DOHH2 (cell line): ENCODE measurements around the gene FGF1.

Experiments used
- EZH2phosphoT487 ChIP-seq: fragments of 200-600 bp; sonication (generic); IDR thresholded peaks from 2 replicates; pipeline ENCODE4 v1.6.1; 2017; ENCODE audit warnings: borderline replicate concordance, mild to moderate bottlenecking, antibody characterized with exemption, low read length, moderate library complexity, mixed read lengths
- TF ChIP-seq, protein P1 (sequence below): fragments of 200-600 bp; sonication (generic); IDR thresholded peaks from one replicate; pipeline ENCODE4 v1.5.1; 2014; ENCODE audit warnings: antibody characterized with exemption, mild to moderate bottlenecking, low read depth, low read length; ENCODE audit not compliant: poor library complexity, severe bottlenecking

DNA sequence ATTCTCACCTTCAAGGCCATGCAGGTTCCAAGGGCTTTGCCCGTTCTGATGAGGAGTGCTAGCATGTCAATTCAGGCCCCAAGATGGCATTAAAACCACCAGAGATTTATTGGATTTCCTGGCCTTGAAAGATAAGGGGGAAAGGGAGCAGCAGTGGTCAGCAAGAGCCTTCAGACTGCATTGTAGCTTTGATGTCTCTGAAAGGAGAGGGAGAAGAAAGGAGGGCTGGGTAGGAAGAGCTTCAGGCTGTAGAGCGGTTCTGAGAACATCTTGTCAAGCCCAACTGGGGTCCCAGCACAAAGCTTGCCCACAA lies 41.8 kb upstream of the FGF1 start:
- TF ChIP-seq, protein P1, sequence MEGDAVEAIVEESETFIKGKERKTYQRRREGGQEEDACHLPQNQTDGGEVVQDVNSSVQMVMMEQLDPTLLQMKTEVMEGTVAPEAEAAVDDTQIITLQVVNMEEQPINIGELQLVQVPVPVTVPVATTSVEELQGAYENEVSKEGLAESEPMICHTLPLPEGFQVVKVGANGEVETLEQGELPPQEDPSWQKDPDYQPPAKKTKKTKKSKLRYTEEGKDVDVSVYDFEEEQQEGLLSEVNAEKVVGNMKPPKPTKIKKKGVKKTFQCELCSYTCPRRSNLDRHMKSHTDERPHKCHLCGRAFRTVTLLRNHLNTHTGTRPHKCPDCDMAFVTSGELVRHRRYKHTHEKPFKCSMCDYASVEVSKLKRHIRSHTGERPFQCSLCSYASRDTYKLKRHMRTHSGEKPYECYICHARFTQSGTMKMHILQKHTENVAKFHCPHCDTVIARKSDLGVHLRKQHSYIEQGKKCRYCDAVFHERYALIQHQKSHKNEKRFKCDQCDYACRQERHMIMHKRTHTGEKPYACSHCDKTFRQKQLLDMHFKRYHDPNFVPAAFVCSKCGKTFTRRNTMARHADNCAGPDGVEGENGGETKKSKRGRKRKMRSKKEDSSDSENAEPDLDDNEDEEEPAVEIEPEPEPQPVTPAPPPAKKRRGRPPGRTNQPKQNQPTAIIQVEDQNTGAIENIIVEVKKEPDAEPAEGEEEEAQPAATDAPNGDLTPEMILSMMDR: no peak
- TF ChIP-seq EZH2phosphoT487: no peak
